ENCODE results near the gene MYO15A. TPM values are rescaled to one million over a fixed set of nuclear protein-coding genes. Genes with fewer than 3 reads are reported as not detected.

The MYO15A gene
- total RNA-seq, 1 donor from 2014 or later: 6.1 TPM

GRCh38 chr17:18111330-18111971, 2.9 kb downstream of the MYO15A start:
- no peak overlapping the region for H3K27ac ChIP-seq
- intact Hi-C loops (cut with DNase I): no loop called here
- no peak for TF ChIP-seq POLR2AphosphoS5 (IDR thresholded peaks at IDR 0.05; ENCODE audit: insufficient read depth in 1 of 2, low read depth in 1 of 2)
- no peak for TF ChIP-seq CTCF (IDR thresholded peaks at IDR 0.05)
- no peak for TF ChIP-seq POLR2A (IDR thresholded peaks at IDR 0.05)
- peaks cover 0 to 7% of the 10 kb centered on the region in 2 donors for H3K36me3 ChIP-seq
- no peak overlapping the region for H3K4me3 ChIP-seq
- DNase-seq (ENCODE audit: extremely low spot score in 2 of 2): no peak
- no peaks in the 10 kb centered on the region for H3K27me3 ChIP-seq
- no peaks in the 10 kb centered on the region for H3K9me3 ChIP-seq
- no peaks in the 10 kb centered on the region for H3K4me1 ChIP-seq

- H3K36me3 ChIP-seq: no peaks in the 10 kb centered on the region
- H3K27me3 ChIP-seq: no peaks in the 10 kb centered on the region
- TF ChIP-seq POLR2AphosphoS5 (IDR thresholded peaks at IDR 0.05; ENCODE audit: insufficient read depth in 1 of 2, low read depth in 1 of 2) (no peak), CTCF (IDR thresholded peaks at IDR 0.05) (no peak), POLR2A (IDR thresholded peaks at IDR 0.05) (no peak)
- no peak overlapping the region for H3K27ac ChIP-seq
- intact Hi-C loops (cut with DNase I): no loop called here
- no peaks in the 10 kb centered on the region for H3K4me1 ChIP-seq
- no peak for DNase-seq (ENCODE audit: extremely low spot score in 2 of 2)
- no peaks in the 10 kb centered on the region for H3K9me3 ChIP-seq
- H3K4me3 ChIP-seq: no peak overlapping the region
These were observed 7.0 kb downstream of the MYO15A start for GRCh38 chr17:18115517-18115916.

- H3K9me3 ChIP-seq: no peaks in the 10 kb centered on the region
- no peak overlapping the region for H3K27ac ChIP-seq
- H3K27me3 ChIP-seq: no peaks in the 10 kb centered on the region
- H3K4me1 ChIP-seq: no peaks in the 10 kb centered on the region
- DNase-seq (ENCODE audit: extremely low spot score in 2 of 2): no peak
- H3K4me3 ChIP-seq: no peak overlapping the region
- no peaks in the 10 kb centered on the region for H3K36me3 ChIP-seq
- TF ChIP-seq CTCF (IDR thresholded peaks at IDR 0.05): no peak
- no peak for TF ChIP-seq POLR2AphosphoS5 (IDR thresholded peaks at IDR 0.05; ENCODE audit: insufficient read depth in 1 of 2, low read depth in 1 of 2)
- no peak for TF ChIP-seq POLR2A (IDR thresholded peaks at IDR 0.05)
- intact Hi-C loops (cut with DNase I): no loop called here
These were observed 7.5 kb downstream of the MYO15A start for GRCh38 chr17:18116078-18116477.

GRCh38 chr17:18117533-18117932, 9.0 kb downstream of the MYO15A start:
- Histone ChIP-seq H3K9me3 (no peaks in the 10 kb centered on the region), H3K36me3 (no peaks in the 10 kb centered on the region), H3K27ac (no peak overlapping the region), H3K4me1 (no peaks in the 10 kb centered on the region), H3K4me3 (no peak overlapping the region), H3K27me3 (no peaks in the 10 kb centered on the region)
- DNase-seq (ENCODE audit: extremely low spot score in 2 of 2): no peak
- intact Hi-C loops (cut with DNase I): no loop called here
- TF ChIP-seq CTCF (IDR thresholded peaks at IDR 0.05) (no peak), POLR2AphosphoS5 (IDR thresholded peaks at IDR 0.05; ENCODE audit: insufficient read depth in 1 of 2, low read depth in 1 of 2) (no peak), POLR2A (IDR thresholded peaks at IDR 0.05) (no peak)
